SK-N-SH (cell line): ENCODE measurements around the gene DCHS2. TPM values are rescaled to one million over a fixed set of nuclear protein-coding genes. Genes with fewer than 3 reads are reported as not detected.

Experiments used
- CTCF ChIA-PET: fragments of 300-600, 350-600 bp; formaldehyde crosslinking; extraction: SDS; loops from one replicate; lab custom pipeline; 2021; lab: Yijun Ruan, JAX
- POLR2A ChIA-PET: fragments of 350-600 bp; sonication (Branson Sonifier 250); formaldehyde crosslinking; extraction: SDS; loops from one replicate; lab custom pipeline; 2020; ENCODE audit warnings: antibody characterized with exemption, inconsistent platforms; lab: Yijun Ruan, JAX
- DNase-seq: peaks from one replicate; pipeline ENCODE4 v3.0.0; 2012
- H2AFZ ChIP-seq: fragments of 200-600 bp; sonication (generic); 2 replicates; pipeline ENCODE4 v1.8.1; 2016; ENCODE audit warnings: antibody characterized with exemption, mild to moderate bottlenecking, low read depth
- H3F3A ChIP-seq: fragments of 200-600 bp; sonication (generic); replicated peaks from 2 replicates; pipeline ENCODE3; 2016; ENCODE audit warnings: antibody characterized with exemption, mild to moderate bottlenecking; ENCODE audit not compliant: insufficient read depth
- H3K27ac ChIP-seq, 2 experiments: fragments of 200-500 bp in 1 of 2; fragments of 200-600 bp in 1 of 2; sonication (Bioruptor generic) in 1 of 2; sonication (generic), shearing (Covaris generic) in 1 of 2; 2 replicates each; pipeline versions ENCODE4 v1.5.1 to v1.6.1; 2014 to 2016; ENCODE audit warnings: low read depth in 2 of 2, inconsistent platforms in 1 of 2, low read length in 1 of 2, mild to moderate bottlenecking in 1 of 2, mixed read lengths in 1 of 2
- H3K27me3 ChIP-seq: fragments of 200-600 bp; sonication (generic), shearing (Covaris generic); 2 replicates; pipeline ENCODE4 v1.6.1; 2016; ENCODE audit warnings: mixed run types; ENCODE audit not compliant: insufficient read depth
- H3K36me3 ChIP-seq, 2 experiments: fragments of 200-500 bp in 1 of 2; fragments of 200-600 bp in 1 of 2; sonication (Bioruptor generic) in 1 of 2; sonication (generic) in 1 of 2; replicated peaks in 1 of 2; 2 replicates each; pipeline versions ENCODE3 to v1.5.1; 2014 to 2016; ENCODE audit warnings: low read length in 1 of 2, mild to moderate bottlenecking in 1 of 2; ENCODE audit not compliant: insufficient read depth in 2 of 2, control insufficient read depth in 1 of 2
- H3K4me1 ChIP-seq, 2 experiments: fragments of 200-500 bp in 1 of 2; fragments of 200-600 bp in 1 of 2; sonication (Bioruptor generic) in 1 of 2; sonication (generic), shearing (Covaris generic) in 1 of 2; 2 replicates each; pipeline versions ENCODE4 v1.5.1 to v1.6.1; 2014 to 2016; ENCODE audit warnings: low read depth in 1 of 2, low read length in 1 of 2, mixed run types in 1 of 2; ENCODE audit not compliant: insufficient read depth in 2 of 2, control insufficient read depth in 1 of 2
- H3K4me2 ChIP-seq: fragments of 200-600 bp; sonication (generic), shearing (Covaris generic); 2 replicates; pipeline ENCODE4 v1.6.1; 2017; ENCODE audit warnings: mixed run types
- H3K4me3 ChIP-seq, 2 experiments: fragments of 200-500 bp in 1 of 2; fragments of 200-600 bp in 1 of 2; sonication (Bioruptor generic) in 1 of 2; sonication (generic), shearing (Covaris generic) in 1 of 2; 2 replicates each; pipeline versions ENCODE4 v1.5.1 to v1.8.1; 2014 to 2016; ENCODE audit warnings: low read depth in 2 of 2, inconsistent platforms in 1 of 2, low read length in 1 of 2, mild to moderate bottlenecking in 1 of 2, mixed read lengths in 1 of 2, moderate library complexity in 1 of 2
- H3K79me2 ChIP-seq: fragments of 200-600 bp; sonication (generic); 2 replicates; pipeline ENCODE4 v1.8.1; 2017; ENCODE audit warnings: mild to moderate bottlenecking; ENCODE audit not compliant: insufficient read depth
- H3K9ac ChIP-seq: fragments of 200-600 bp; sonication (generic); 2 replicates; pipeline ENCODE4 v1.6.1; 2017; ENCODE audit warnings: mixed run types
- H3K9me2 ChIP-seq: fragments of 200-600 bp; sonication (generic); 2 replicates; pipeline ENCODE4 v1.6.1; 2017; ENCODE audit warnings: mixed run types
- H3K9me3 ChIP-seq: fragments of 200-600 bp; sonication (generic); 2 replicates; pipeline ENCODE4 v1.6.1; 2017; ENCODE audit warnings: mixed run types, mild to moderate bottlenecking, moderate library complexity
- H4K20me1 ChIP-seq: fragments of 200-600 bp; sonication (generic); 2 replicates; pipeline ENCODE4 v1.6.1; 2017; ENCODE audit warnings: mild to moderate bottlenecking, mixed run types; ENCODE audit not compliant: insufficient read depth
- CHD2 ChIP-seq: fragments of 150-350 bp; IDR thresholded peaks from 2 replicates; pipeline ENCODE4 v1.6.1; 2018; ENCODE audit warnings: low read length; ENCODE audit not compliant: partially characterized antibody
- EZH2phosphoT487 ChIP-seq: fragments of 200-600 bp; sonication (generic); IDR thresholded peaks from 2 replicates; pipeline ENCODE4 v1.6.1; 2017; ENCODE audit warnings: low read depth, mixed run types, mild to moderate bottlenecking, antibody characterized with exemption, moderate library complexity, borderline replicate concordance
- FOSL2 ChIP-seq: IDR thresholded peaks from 2 replicates; pipeline ENCODE4 v1.4.0; 2012; ENCODE audit warnings: low read depth, mild to moderate bottlenecking, moderate library complexity, borderline replicate concordance
- FOXJ3 ChIP-seq: sonication (generic); formaldehyde crosslinking; IDR thresholded peaks from 2 replicates; pipeline ENCODE4 v1.5.1; 2020; ENCODE audit warnings: mild to moderate bottlenecking, missing genetic modification reagents
- FOXM1 ChIP-seq: IDR thresholded peaks from 2 replicates; pipeline ENCODE4 v1.4.0; 2012; ENCODE audit warnings: low read depth, mild to moderate bottlenecking
- GABPA ChIP-seq: IDR thresholded peaks from 2 replicates; pipeline ENCODE4 v1.4.0; 2012; ENCODE audit warnings: low read depth, mild to moderate bottlenecking
- JUND ChIP-seq: IDR thresholded peaks from 2 replicates; pipeline ENCODE4 v1.4.0; 2012
- MXI1 ChIP-seq: IDR thresholded peaks from 2 replicates; pipeline ENCODE4 v1.6.1; 2012; ENCODE audit warnings: mild to moderate bottlenecking, low read depth, low read length, improper control_type of control experiment
- NFIC ChIP-seq: IDR thresholded peaks from 2 replicates; pipeline ENCODE4 v1.4.0; 2012; ENCODE audit warnings: borderline replicate concordance
- NRF1 ChIP-seq: IDR thresholded peaks from 2 replicates; pipeline ENCODE4 v1.6.1; 2012; ENCODE audit warnings: low read depth, mild to moderate bottlenecking, low read length
- POLR2AphosphoS5 ChIP-seq: IDR thresholded peaks from 2 replicates; pipeline ENCODE4 v1.6.1; 2012; ENCODE audit warnings: low read depth, low read length
- RAD21 ChIP-seq: IDR thresholded peaks from 2 replicates; pipeline ENCODE4 v1.6.1; 2012; ENCODE audit warnings: mild to moderate bottlenecking, low read length
- RFX5 ChIP-seq: IDR thresholded peaks from 2 replicates; pipeline ENCODE4 v1.6.1; 2012; ENCODE audit warnings: mild to moderate bottlenecking, improper control_type of control experiment, low read length
- SIN3A ChIP-seq: IDR thresholded peaks from 2 replicates; pipeline ENCODE4 v1.6.1; 2012; ENCODE audit warnings: low read depth, mild to moderate bottlenecking, low read length, moderate library complexity, borderline replicate concordance
- SMC3 ChIP-seq: IDR thresholded peaks from 2 replicates; pipeline ENCODE4 v1.6.1; 2012; ENCODE audit warnings: low read depth, low read length, improper control_type of control experiment
- TAF1 ChIP-seq: IDR thresholded peaks from 2 replicates; pipeline ENCODE4 v1.6.1; 2012; ENCODE audit warnings: low read depth, mild to moderate bottlenecking, low read length, moderate library complexity, borderline replicate concordance
- TEAD4 ChIP-seq: IDR thresholded peaks from 2 replicates; pipeline ENCODE4 v1.4.0; 2012; ENCODE audit warnings: mild to moderate bottlenecking, borderline replicate concordance; ENCODE audit not compliant: insufficient read depth
- WGBS: methylation state at CpG from one replicate; pipeline ENCODE4 v1.1.6; 2017; ENCODE audit warnings: low lambda C conversion rate; 5-methylcytosine and 5-hydroxymethylcytosine counted together
- polyA plus RNA-seq, 3 experiments: library from polyadenylated mRNA; depleted of rRNA; stranded (reverse); fragments of >200 nt; gene quantifications; 2 replicates each; pipeline ENCODE4 v1.2.3, GENCODE V29; 2012
- TF ChIP-seq, protein P1 (sequence below): fragments of 150-350 bp; IDR thresholded peaks from 2 replicates; pipeline ENCODE4 v1.6.1; 2017; ENCODE audit warnings: antibody characterized with exemption, low read length, low read depth, borderline replicate concordance
- TF ChIP-seq, protein P2 (sequence below): IDR thresholded peaks from 2 replicates; pipeline ENCODE4 v1.4.0; 2012; ENCODE audit warnings: low read depth, borderline replicate concordance
- TF ChIP-seq, protein P3 (sequence below): IDR thresholded peaks from 2 replicates; pipeline ENCODE4 v1.4.0; 2012; ENCODE audit warnings: low read depth
- TF ChIP-seq, protein P4 (sequence below): fragments of 200-600 bp; sonication (generic); IDR thresholded peaks from 2 replicates; pipeline ENCODE4 v1.6.1; 2017; ENCODE audit warnings: antibody characterized with exemption, mild to moderate bottlenecking, moderate library complexity

DCHS2 gene
- polyA plus RNA-seq, 1 of the 3 experiments (the other 2 are of a cell fraction), result not detected

DNA sequence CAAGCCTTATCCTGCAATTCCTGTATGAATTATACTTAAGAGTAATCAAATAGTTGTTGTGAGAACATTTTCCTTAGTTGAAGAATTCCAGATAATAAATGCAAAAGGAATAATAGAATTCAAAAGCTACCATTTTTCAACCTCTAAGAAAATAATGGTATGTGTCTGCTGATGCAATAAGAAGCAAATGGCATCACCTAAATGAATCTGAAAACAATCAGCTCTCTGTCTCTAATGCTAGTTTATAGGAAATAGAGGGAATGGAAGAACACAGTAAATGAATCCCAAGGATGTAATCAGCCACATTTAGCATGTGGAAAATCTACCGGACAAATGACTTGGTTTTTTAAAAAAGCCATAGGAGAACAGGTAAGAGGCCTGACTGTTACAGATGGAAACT is 115.1 kb downstream of the DCHS2 start:
- Histone ChIP-seq H3K9me2 (no peaks in the 10 kb centered on the region), H3K4me2 (no peak overlapping the region), H3K36me3 (no peaks in the 10 kb centered on the region), H3K4me3 (no peak overlapping the region), H3K9ac (no peak overlapping the region), H3K27me3 (no peaks in the 10 kb centered on the region), H3K9me3 (no peaks in the 10 kb centered on the region), H3K4me1 (no peaks in the 10 kb centered on the region), H2AFZ (no peak overlapping the region), H3K79me2 (no peaks in the 10 kb centered on the region), H3K27ac (no peak overlapping the region), H3F3A (no peaks in the 10 kb centered on the region), H4K20me1 (no peaks in the 10 kb centered on the region)
- ChIA-PET CTCF (interaction anchor here (1.4 kb wide), 1 partner anchor 15 kb away, joined by 3 read pairs; no protein-coding TSS in a partner anchor), POLR2A (no interaction called here)
- no peak for DNase-seq
- TF ChIP-seq SIN3A (no peak), JUND (no peak), FOXM1 (no peak), RAD21 (no peak), EZH2phosphoT487 (no peak), POLR2AphosphoS5 (no peak), GABPA (no peak), TEAD4 (no peak), MXI1 (no peak), NRF1 (no peak), FOSL2 (no peak), NFIC (no peak)
- TF ChIP-seq, protein P1, sequence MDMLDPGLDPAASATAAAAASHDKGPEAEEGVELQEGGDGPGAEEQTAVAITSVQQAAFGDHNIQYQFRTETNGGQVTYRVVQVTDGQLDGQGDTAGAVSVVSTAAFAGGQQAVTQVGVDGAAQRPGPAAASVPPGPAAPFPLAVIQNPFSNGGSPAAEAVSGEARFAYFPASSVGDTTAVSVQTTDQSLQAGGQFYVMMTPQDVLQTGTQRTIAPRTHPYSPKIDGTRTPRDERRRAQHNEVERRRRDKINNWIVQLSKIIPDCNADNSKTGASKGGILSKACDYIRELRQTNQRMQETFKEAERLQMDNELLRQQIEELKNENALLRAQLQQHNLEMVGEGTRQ, result no peak
- 3% methylated on average over 1 of the region's 1 CpG for WGBS

DNA sequence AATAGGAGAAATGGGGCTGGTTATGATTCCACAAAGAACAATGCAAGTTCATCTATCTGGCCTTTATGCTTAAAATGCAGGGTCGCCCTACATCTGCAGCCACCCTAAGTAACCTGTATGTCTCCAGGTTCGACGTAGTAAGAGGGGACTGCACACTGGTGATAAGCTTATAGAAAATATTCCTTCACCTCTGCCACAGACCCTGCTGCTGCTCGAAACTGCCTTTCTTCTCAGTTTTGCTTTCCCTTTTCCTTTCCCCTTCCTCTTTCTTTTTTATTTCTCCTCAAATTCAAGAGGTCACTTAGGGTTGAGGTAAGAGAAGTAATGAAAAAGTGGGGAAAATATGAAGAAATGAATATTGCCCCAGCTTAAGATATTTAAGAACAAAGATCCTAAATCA is 123.5 kb downstream of the DCHS2 start:
- Histone ChIP-seq H3K4me3 (no peak overlapping the region), H4K20me1 (no peaks in the 10 kb centered on the region), H3K9me2 (no peaks in the 10 kb centered on the region), H3K27ac (no peak overlapping the region), H3K4me1 (no peaks in the 10 kb centered on the region), H2AFZ (no peak overlapping the region), H3K9me3 (no peaks in the 10 kb centered on the region), H3K79me2 (no peaks in the 10 kb centered on the region), H3K4me2 (no peak overlapping the region), H3F3A (no peaks in the 10 kb centered on the region), H3K36me3 (no peaks in the 10 kb centered on the region), H3K9ac (no peak overlapping the region), H3K27me3 (no peaks in the 10 kb centered on the region; the same call in 1 of the 2 replicates)
- TF ChIP-seq NRF1, result no peak
- TF ChIP-seq SMC3, result no peak
- TF ChIP-seq RFX5, result no peak
- TF ChIP-seq TAF1, result no peak
- no peak for TF ChIP-seq TEAD4
- no peak for TF ChIP-seq EZH2phosphoT487
- no peak for TF ChIP-seq JUND
- TF ChIP-seq POLR2AphosphoS5, result no peak
- TF ChIP-seq, protein P2, sequence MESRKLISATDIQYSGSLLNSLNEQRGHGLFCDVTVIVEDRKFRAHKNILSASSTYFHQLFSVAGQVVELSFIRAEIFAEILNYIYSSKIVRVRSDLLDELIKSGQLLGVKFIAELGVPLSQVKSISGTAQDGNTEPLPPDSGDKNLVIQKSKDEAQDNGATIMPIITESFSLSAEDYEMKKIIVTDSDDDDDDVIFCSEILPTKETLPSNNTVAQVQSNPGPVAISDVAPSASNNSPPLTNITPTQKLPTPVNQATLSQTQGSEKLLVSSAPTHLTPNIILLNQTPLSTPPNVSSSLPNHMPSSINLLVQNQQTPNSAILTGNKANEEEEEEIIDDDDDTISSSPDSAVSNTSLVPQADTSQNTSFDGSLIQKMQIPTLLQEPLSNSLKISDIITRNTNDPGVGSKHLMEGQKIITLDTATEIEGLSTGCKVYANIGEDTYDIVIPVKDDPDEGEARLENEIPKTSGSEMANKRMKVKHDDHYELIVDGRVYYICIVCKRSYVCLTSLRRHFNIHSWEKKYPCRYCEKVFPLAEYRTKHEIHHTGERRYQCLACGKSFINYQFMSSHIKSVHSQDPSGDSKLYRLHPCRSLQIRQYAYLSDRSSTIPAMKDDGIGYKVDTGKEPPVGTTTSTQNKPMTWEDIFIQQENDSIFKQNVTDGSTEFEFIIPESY, result no peak
- TF ChIP-seq RAD21, result no peak
- TF ChIP-seq FOXM1, result no peak
- no peak for TF ChIP-seq CHD2
- TF ChIP-seq, protein P3, sequence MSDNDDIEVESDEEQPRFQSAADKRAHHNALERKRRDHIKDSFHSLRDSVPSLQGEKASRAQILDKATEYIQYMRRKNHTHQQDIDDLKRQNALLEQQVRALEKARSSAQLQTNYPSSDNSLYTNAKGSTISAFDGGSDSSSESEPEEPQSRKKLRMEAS, result no peak
- TF ChIP-seq, protein P1, result no peak
- TF ChIP-seq FOXJ3 (CRISPR knock-in tag), result no peak
- no peak for TF ChIP-seq NFIC
- TF ChIP-seq, protein P4, sequence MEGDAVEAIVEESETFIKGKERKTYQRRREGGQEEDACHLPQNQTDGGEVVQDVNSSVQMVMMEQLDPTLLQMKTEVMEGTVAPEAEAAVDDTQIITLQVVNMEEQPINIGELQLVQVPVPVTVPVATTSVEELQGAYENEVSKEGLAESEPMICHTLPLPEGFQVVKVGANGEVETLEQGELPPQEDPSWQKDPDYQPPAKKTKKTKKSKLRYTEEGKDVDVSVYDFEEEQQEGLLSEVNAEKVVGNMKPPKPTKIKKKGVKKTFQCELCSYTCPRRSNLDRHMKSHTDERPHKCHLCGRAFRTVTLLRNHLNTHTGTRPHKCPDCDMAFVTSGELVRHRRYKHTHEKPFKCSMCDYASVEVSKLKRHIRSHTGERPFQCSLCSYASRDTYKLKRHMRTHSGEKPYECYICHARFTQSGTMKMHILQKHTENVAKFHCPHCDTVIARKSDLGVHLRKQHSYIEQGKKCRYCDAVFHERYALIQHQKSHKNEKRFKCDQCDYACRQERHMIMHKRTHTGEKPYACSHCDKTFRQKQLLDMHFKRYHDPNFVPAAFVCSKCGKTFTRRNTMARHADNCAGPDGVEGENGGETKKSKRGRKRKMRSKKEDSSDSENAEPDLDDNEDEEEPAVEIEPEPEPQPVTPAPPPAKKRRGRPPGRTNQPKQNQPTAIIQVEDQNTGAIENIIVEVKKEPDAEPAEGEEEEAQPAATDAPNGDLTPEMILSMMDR, result no peak
- CTCF ChIA-PET, result no interaction called here
- no peak for DNase-seq
- WGBS, result 2% methylated on average over 4 of the region's 4 CpGs
- POLR2A ChIA-PET, result no interaction called here
